HG03571 (cell line): ENCODE measurements around the gene FAM9A.

Experiments
- ATAC-seq: cut with Tn5 transposase; IDR thresholded peaks from one replicate; pipeline ENCODE4 v1.9.1; 2021; ENCODE audit not compliant: unreplicated experiment

Gene FAM9A

GRCh38 chrX:8801041-8801599 is at the start of gene FAM9A:
TSS of gene FAM9A (minus strand) at chrX:8801383. CDS start at chrX:8800171, 1,212 bp downstream.
- ATAC-seq = no peak

- ATAC-seq = no peak
Observed at GRCh38 chrX:8850478-8850877, 49.3 kb upstream of the FAM9A start.

DNA sequence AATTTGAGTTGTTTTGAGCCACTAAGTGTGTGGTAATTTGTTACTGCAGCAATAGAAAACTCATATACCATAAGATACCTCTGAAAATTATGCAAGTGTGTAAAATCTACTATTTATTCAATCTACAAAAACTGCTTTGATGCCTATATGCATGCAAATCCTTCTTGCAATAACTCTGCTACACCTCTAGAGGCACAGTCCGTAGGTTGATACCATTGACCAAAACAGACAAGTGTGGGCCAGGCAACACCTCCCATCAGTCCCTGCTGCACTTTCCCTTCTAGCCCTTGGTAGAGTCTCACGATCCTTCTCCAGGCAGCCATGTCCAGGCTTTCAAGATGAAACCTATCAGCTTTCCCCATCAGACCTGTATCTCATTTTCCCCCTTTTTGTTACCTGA is 48.8 kb upstream of the FAM9A start:
- no peak for ATAC-seq

GRCh38 chrX:8849458-8849857 is 48.3 kb upstream of the FAM9A start:
- no peak for ATAC-seq

DNA sequence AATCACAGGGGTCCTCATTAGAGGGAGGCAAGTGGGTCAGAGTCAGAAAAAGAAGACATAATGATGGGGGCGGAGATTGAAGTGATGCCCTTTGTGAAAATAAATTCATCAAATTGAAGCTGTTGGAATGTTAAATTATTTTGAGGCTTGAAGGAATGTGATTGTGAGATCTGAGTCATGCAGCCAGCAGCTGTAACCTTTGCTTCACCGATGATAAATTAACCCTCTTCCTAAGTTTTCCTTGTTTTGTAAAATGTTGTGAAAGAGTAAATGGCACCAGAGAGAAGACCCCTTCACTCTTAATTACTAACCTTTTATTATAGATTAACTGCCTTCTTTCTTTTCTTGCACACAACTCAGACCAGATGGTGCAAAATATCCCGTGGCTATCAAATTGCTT is 47.7 kb upstream of the FAM9A start:
- ATAC-seq = no peak

GRCh38 chrX:8848441-8848840 is 47.3 kb upstream of the FAM9A start:
- no peak for ATAC-seq

- no peak for ATAC-seq
Observed at GRCh38 chrX:8847360-8847759, 46.2 kb upstream of the FAM9A start.

GRCh38 chrX:8846266-8846665 is 45.1 kb upstream of the FAM9A start:
- no peak for ATAC-seq

- ATAC-seq = no peak
Observed at GRCh38 chrX:8845469-8845868, 44.3 kb upstream of the FAM9A start.

- ATAC-seq = no peak
Observed at GRCh38 chrX:8845060-8845459, 43.9 kb upstream of the FAM9A start.

DNA sequence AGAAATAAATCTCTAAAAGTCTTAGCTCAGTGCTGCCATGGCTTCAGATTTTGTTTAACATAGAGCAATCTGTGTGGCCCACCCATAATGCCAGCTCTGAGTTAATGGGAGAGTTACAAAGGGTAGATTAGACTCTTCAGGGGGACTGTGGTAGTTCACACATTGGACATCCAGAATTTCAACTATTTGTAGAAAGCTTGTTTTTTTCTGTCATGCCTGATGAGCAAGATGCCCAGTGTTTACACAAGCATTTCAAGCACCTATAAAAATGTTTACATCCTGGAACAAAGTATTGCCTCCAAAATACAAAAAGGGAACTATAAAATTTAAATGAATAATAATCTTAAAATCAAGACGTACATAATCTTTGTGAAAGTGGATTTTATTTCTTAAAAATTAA is 43.0 kb upstream of the FAM9A start:
- ATAC-seq = no peak

DNA sequence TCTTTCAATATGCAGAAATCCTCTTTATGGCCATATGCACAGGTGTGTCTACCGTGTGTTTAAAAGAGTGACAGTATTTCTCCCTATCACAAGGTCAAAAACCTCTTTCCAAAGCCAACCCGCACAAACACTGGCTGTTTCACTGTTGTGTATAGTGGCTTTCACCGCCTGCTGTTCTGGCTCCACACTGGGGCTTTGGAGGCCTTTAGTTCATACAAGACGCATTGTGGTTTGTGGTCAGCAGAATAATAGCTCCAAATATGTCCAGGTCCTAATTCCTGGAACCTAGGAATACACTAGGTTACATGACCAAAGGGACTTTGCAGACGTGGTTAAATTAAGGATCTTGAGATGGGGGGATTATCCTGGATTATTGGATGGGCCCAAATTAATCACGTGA is 40.7 kb upstream of the FAM9A start:
- ATAC-seq = no peak

GRCh38 chrX:8834392-8834791 is 33.2 kb upstream of the FAM9A start:
- no peak for ATAC-seq

- no peak for ATAC-seq
Observed at GRCh38 chrX:8832582-8833378, 31.6 kb upstream of the FAM9A start.

GRCh38 chrX:8823698-8824097 is 22.5 kb upstream of the FAM9A start:
- no peak for ATAC-seq

GRCh38 chrX:8822002-8822401 is 20.8 kb upstream of the FAM9A start:
- no peak for ATAC-seq

DNA sequence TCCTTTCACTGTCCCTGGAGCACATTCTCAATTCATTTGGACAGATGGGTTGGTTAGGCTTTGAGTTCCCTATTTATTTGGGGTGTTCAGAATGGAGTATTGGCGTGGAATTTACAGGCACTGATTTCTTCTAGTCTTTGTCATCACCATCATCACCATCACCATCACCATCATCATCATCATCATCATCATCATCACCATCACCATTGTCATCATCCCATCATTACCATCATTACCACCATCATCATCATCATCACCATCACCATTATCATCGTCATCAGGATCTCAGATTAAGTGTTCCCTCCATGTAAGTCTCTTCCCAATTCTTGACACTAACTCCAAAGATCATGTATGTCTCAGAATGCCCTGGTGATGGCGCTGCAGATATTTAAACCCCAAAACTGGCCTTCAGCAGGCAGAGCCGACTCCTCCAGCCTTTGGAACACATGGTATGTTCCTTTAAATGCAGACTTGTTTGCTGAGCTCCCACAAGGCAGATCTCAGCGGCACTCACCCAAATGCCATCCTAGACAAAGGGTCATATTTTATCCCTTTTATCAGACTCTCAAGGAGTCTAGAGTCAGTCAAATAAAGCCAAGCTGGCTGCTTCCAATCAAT is 19.8 kb upstream of the FAM9A start:
- ATAC-seq = no peak

- no peak for ATAC-seq
Observed at GRCh38 chrX:8815460-8816065, 14.4 kb upstream of the FAM9A start.

DNA sequence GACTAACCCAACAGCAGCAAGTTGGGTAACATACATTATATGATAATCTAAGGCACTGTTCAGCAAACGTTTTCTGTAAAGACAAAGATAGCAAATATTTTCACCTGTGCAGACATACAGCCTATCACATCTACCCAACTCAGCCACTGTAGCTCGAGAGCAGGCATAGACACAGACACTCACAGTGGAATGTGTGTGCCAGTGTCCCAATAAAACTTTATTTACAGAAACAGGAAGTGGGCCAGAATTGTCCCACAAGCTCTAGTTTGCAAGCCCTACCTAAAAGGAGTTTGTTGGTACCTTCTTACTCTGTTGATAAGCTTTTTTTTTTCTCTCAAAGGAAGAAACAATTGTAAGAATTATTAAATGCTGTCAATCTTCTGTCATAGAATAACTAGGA is 11.9 kb upstream of the FAM9A start:
- ATAC-seq = no peak

- ATAC-seq = no peak
Observed at GRCh38 chrX:8811611-8812010, 10.4 kb upstream of the FAM9A start.

GRCh38 chrX:8808661-8809060 is 7.5 kb upstream of the FAM9A start:
- ATAC-seq = no peak

GRCh38 chrX:8805974-8806373 is 4.8 kb upstream of the FAM9A start:
- ATAC-seq = no peak
